Caco-2 (cell line): ENCODE data around the gene DIP2B. TPM values are rescaled to one million over a fixed set of nuclear protein-coding genes. Genes with fewer than 3 reads are reported as not detected.

Experiments
- BruUV-seq: library from RNA; stranded (reverse); fragments of 400-500 nt; replicated peaks from 2 replicates; lab custom pipeline; 2021; lab: Mats Ljungman, UMichigan
- CTCF ChIA-PET: fragments of 300-600 bp; sonication (Branson Sonifier 250); formaldehyde crosslinking; loops from one replicate; lab custom pipeline; 2022; ENCODE audit warnings: antibody characterized with exemption; lab: Charles Lee
- POLR2A ChIA-PET: fragments of 300-600 bp; sonication (Branson Sonifier 250); formaldehyde crosslinking; loops from one replicate; lab custom pipeline; 2022; ENCODE audit warnings: antibody characterized with exemption; lab: Charles Lee
- DNase-seq, 2 experiments: peaks; one replicate each; pipeline versions ENCODE4 v3.0.0 to v3.0.0-alpha.2; 2020 to 2022
- H3K27me3 ChIP-seq: replicated peaks from 2 replicates; pipeline ENCODE4 v1.6.0; 2011; ENCODE audit warnings: low read length; ENCODE audit not compliant: control insufficient read depth, insufficient read depth
- H3K36me3 ChIP-seq: 2 replicates; pipeline ENCODE4 v1.5.1; 2011; ENCODE audit warnings: low read length; ENCODE audit not compliant: control insufficient read depth, insufficient read depth
- H3K4me1 ChIP-seq: fragments of 250-450 bp; sonication (Bioruptor Pico); 2 replicates; pipeline ENCODE4 v1.5.1; 2020; ENCODE audit warnings: mild to moderate bottlenecking
- H3K4me3 ChIP-seq: 2 replicates; pipeline ENCODE4 v1.5.1; 2011; ENCODE audit warnings: low read depth, mild to moderate bottlenecking, control low read depth, low read length
- H3K9me3 ChIP-seq: fragments of 250-450 bp; sonication (Bioruptor Pico); 2 replicates; pipeline ENCODE4 v1.5.1; 2020; ENCODE audit warnings: mild to moderate bottlenecking, moderate library complexity
- H3K27ac Mint-ChIP-seq: one replicate; pipeline ENCODE4 v1.8.0; 2022; ENCODE audit warnings: mixed read lengths; ENCODE audit not compliant: unreplicated experiment
- H3K27me3 Mint-ChIP-seq: one replicate; pipeline ENCODE4 v1.8.0; 2022; ENCODE audit warnings: mixed read lengths; ENCODE audit not compliant: insufficient read depth, unreplicated experiment
- H3K36me3 Mint-ChIP-seq: one replicate; pipeline ENCODE4 v1.8.0; 2022; ENCODE audit warnings: mild to moderate bottlenecking, mixed read lengths; ENCODE audit not compliant: insufficient read depth, unreplicated experiment
- H3K4me1 Mint-ChIP-seq: one replicate; pipeline ENCODE4 v1.8.0; 2022; ENCODE audit warnings: low read depth, mixed read lengths; ENCODE audit not compliant: unreplicated experiment
- H3K4me3 Mint-ChIP-seq: one replicate; pipeline ENCODE4 v1.8.0; 2022; ENCODE audit warnings: mild to moderate bottlenecking, moderate library complexity, mixed read lengths; ENCODE audit not compliant: unreplicated experiment
- H3K9me3 Mint-ChIP-seq: one replicate; pipeline ENCODE4 v1.8.0; 2022; ENCODE audit warnings: mixed read lengths; ENCODE audit not compliant: unreplicated experiment
- CTCF ChIP-seq, 2 experiments: fragments of 200-600 bp in 1 of 2; IDR thresholded peaks; 1 replicate in 1 of 2; 2 replicates in 1 of 2; pipeline versions ENCODE4 v1.5.1 to v1.8.0; 2011 to 2022; ENCODE audit warnings: antibody characterized with exemption in 1 of 2, control low read depth in 1 of 2, inconsistent platforms in 1 of 2, low read depth in 1 of 2, low read length in 1 of 2, mild to moderate bottlenecking in 1 of 2, moderate library complexity in 1 of 2; ENCODE audit not compliant: insufficient read depth in 1 of 2, severe bottlenecking in 1 of 2, unreplicated experiment in 1 of 2
- intact Hi-C: fragments of 100-400 bp; cut with micrococcal nuclease; formaldehyde crosslinking; loops from one replicate; pipeline ENCODE4 v1.10.0; 2022; ENCODE audit not compliant: unreplicated experiment
- total RNA-seq: library from RNA; stranded (reverse); gene quantifications from 2 replicates; pipeline ENCODE4 v1.2.3, GENCODE V29; 2022

Gene DIP2B
- total RNA-seq, 1 experiment from 2014 or later: 32.7 TPM

- ChIA-PET CTCF (interaction anchor here (0.8 kb wide), 1 partner anchor 147 kb away, joined by 4 read pairs; no protein-coding TSS in a partner anchor), POLR2A (no interaction called here)
- no peak overlapping the region for H3K27ac Mint-ChIP-seq
- Histone ChIP-seq H3K27me3 (no peaks in the 10 kb centered on the region), H3K36me3 (no peaks in the 10 kb centered on the region), H3K4me1 (peaks cover 14% of the 10 kb centered on the region), H3K4me3 (no peak overlapping the region), H3K9me3 (no peaks in the 10 kb centered on the region)
- no peaks in the 10 kb centered on the region for H3K27me3 Mint-ChIP-seq
- TF ChIP-seq CTCF (IDR thresholded peaks at IDR 0.05; ENCODE audit: insufficient read depth in 1 of 2, low read depth in 1 of 2, low read length in 1 of 2, severe bottlenecking in 1 of 2, unreplicated experiment in 1 of 2): no peak
- intact Hi-C loops: no loop called here
- H3K4me1 Mint-ChIP-seq: peaks cover 26% of the 10 kb centered on the region
- no peak overlapping the region for H3K4me3 Mint-ChIP-seq
- no peaks in the 10 kb centered on the region for H3K36me3 Mint-ChIP-seq
- H3K9me3 Mint-ChIP-seq: no peaks in the 10 kb centered on the region
- no peak for DNase-seq
- no TSS peak for BruUV-seq
These were observed 150.7 kb downstream of the DIP2B start for GRCh38 chr12:50655374-50655921.

- intact Hi-C loops: no loop called here
- peak overlapping the region; percentile 51 for H3K27ac Mint-ChIP-seq
- Histone ChIP-seq H3K27me3 (no peaks in the 10 kb centered on the region), H3K4me1 (peaks cover 14% of the 10 kb centered on the region), H3K36me3 (no peaks in the 10 kb centered on the region), H3K4me3 (no peak overlapping the region), H3K9me3 (no peaks in the 10 kb centered on the region)
- H3K4me1 Mint-ChIP-seq: peaks cover 24% of the 10 kb centered on the region
- no TSS peak for BruUV-seq
- peak overlapping the region; percentile 38 for H3K4me3 Mint-ChIP-seq
- no peak for TF ChIP-seq CTCF (IDR thresholded peaks at IDR 0.05; ENCODE audit: insufficient read depth in 1 of 2, low read depth in 1 of 2, low read length in 1 of 2, severe bottlenecking in 1 of 2, unreplicated experiment in 1 of 2)
- peak in 1 of 2 experiments; percentile 35 for DNase-seq
- no peaks in the 10 kb centered on the region for H3K36me3 Mint-ChIP-seq
- H3K27me3 Mint-ChIP-seq: no peaks in the 10 kb centered on the region
- H3K9me3 Mint-ChIP-seq: no peaks in the 10 kb centered on the region
- POLR2A ChIA-PET: interaction anchor here (0.8 to 1.1 kb wide), 2 partner anchors 104 to 154 kb away, joined by 4 read pairs; partner anchors contain the start of genes ATF1 and DIP2B
- CTCF ChIA-PET: interaction anchor here (0.7 to 1.4 kb wide), 6 partner anchors 24 to 918 kb away, joined by 3 to 4 read pairs (median 4); partner anchors contain the start of gene TMBIM6
These were observed 154.5 kb downstream of the DIP2B start for GRCh38 chr12:50659260-50659659.

GRCh38 chr12:50659690-50660424, 155.1 kb downstream of the DIP2B start:
- peak overlapping the region; percentile 51 for H3K27ac Mint-ChIP-seq
- no peaks in the 10 kb centered on the region for H3K27me3 Mint-ChIP-seq

More at GRCh38 chr12:50659690-50660424, 155.1 kb downstream of the DIP2B start:
- Histone ChIP-seq H3K36me3 (no peaks in the 10 kb centered on the region), H3K27me3 (no peaks in the 10 kb centered on the region), H3K9me3 (no peaks in the 10 kb centered on the region), H3K4me3 (no peak overlapping the region), H3K4me1 (peaks cover 14% of the 10 kb centered on the region)
- intact Hi-C loops: no loop called here
- DNase-seq: no peak
- no peaks in the 10 kb centered on the region for H3K36me3 Mint-ChIP-seq
- ChIA-PET CTCF (interaction anchor here (0.6 to 1.4 kb wide), 5 partner anchors 24 to 919 kb away, joined by 3 to 4 read pairs (median 3); partner anchors contain the start of genes SMARCD1 and TMBIM6), POLR2A (interaction anchor here (0.7 to 1.1 kb wide), 2 partner anchors 58 to 155 kb away, joined by 3 to 4 read pairs; partner anchors contain the start of gene DIP2B)
- no peak for TF ChIP-seq CTCF (IDR thresholded peaks at IDR 0.05; ENCODE audit: insufficient read depth in 1 of 2, low read depth in 1 of 2, low read length in 1 of 2, severe bottlenecking in 1 of 2, unreplicated experiment in 1 of 2)
- no peaks in the 10 kb centered on the region for H3K9me3 Mint-ChIP-seq
- peak overlapping the region; percentile 38 for H3K4me3 Mint-ChIP-seq
- no TSS peak for BruUV-seq
- peaks cover 21% of the 10 kb centered on the region for H3K4me1 Mint-ChIP-seq
